ENCODE measurements around the gene IFT80. TPM values are rescaled to one million over a fixed set of nuclear protein-coding genes. Genes with fewer than 3 reads are reported as not detected.

The IFT80 gene
- total and polyA plus RNA-seq, 2 donors (not counting 3 experiments of a cell fraction or from before 2014, with no cell fraction given): 7.3 to 22.5 TPM

DNA sequence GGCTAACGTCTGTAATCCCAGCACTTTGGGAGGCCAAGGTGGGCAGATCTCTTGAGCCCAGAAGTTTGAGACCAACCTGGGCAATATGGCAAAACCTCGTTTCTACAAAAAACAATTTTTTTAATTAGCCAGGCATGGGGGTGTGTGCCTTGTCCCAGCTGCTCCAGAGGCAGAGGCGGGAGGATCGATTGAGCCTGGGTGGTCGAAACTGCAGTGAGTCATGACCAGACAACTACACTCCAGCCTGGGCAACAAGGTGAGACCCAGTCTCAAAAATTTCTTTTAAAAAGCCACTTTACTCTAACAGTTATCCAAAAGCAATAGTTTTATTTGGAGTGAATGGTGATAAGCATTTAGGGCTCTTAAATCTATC lies 38.0 kb upstream of the IFT80 start:
- peaks cover 87% of the 10 kb centered on the region for H3K79me2 ChIP-seq (ENCODE audit: control insufficient read depth, insufficient read depth, low read length)
- H3K27me3 ChIP-seq (ENCODE audit: control insufficient read depth in 2 of 2, insufficient read depth in 2 of 2, low read length in 2 of 2): no peaks in the 10 kb centered on the region
- POLR2A ChIA-PET: no interaction called here

DNA sequence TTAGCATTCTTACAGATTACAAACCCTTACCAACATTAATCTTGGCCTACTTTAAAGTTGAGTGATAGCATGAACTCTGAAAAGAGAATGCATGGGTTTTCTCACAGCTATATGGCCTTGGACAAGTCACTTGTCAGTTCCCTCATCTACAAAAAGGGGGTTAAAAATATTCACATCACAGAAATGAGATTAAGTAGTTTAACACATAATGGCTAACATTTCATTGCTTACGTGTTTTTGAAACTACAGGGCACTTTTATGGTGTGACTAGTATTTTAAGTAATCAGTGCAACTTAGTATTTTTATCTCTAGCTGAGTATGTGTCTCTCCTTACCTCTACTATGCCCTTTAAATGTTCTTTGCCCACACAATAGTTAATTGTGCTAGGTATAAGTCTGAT lies 36.7 kb upstream of the IFT80 start:
- Histone ChIP-seq H3K9me3 (replicated peaks; ENCODE audit: control insufficient read depth, insufficient read depth, low read length) (no peaks in the 10 kb centered on the region), H3K9me1 (replicated peaks; ENCODE audit: control insufficient read depth, extremely low read depth, insufficient read depth, low read length) (no peaks in the 10 kb centered on the region), H4K20me1 (replicated peaks; ENCODE audit: control insufficient read depth, extremely low read depth, insufficient read depth, low read length) (no peaks in the 10 kb centered on the region), H3K27me3 (ENCODE audit: control insufficient read depth in 2 of 2, insufficient read depth in 2 of 2, low read length in 2 of 2) (no peaks in the 10 kb centered on the region), H3K9ac (replicated peaks; ENCODE audit: extremely low read depth, insufficient read depth, low read length) (no peak overlapping the region), H3K36me3 (ENCODE audit: control insufficient read depth in 2 of 2, extremely low read depth in 1 of 2, insufficient read depth in 2 of 2, low read length in 2 of 2) (peaks cover 5 to 33% of the 10 kb centered on the region in 2 experiments), H3K4me3 (replicated peaks in 1 of 3; ENCODE audit: insufficient read depth in 1 of 3, low read depth in 1 of 3, low read length in 3 of 3) (no peak overlapping the region), H3K4me2 (ENCODE audit: insufficient read depth, low read length) (no peak overlapping the region), H3K4me1 (ENCODE audit: control insufficient read depth, extremely low read depth, insufficient read depth, low read length) (no peaks in the 10 kb centered on the region), H3K79me2 (ENCODE audit: control insufficient read depth, insufficient read depth, low read length) (peaks cover 77% of the 10 kb centered on the region), H3K27ac (ENCODE audit: insufficient read depth, low read depth, low read length) (no peak overlapping the region), H2AFZ (ENCODE audit: low read depth, low read length) (no peak overlapping the region)
- no peak for FAIRE-seq
- intact Hi-C loops (cut with micrococcal nuclease) (loop anchor here (2.0 kb wide), 1 partner anchor 17 kb away; no protein-coding TSS in a partner anchor), dilution Hi-C loops (cut with MboI; ENCODE audit: extremely low pct_ligation_motif_present, low sequenced_read_pairs) (no loop called here)
- BruUV-seq (replicated peaks): no TSS peak
- TF ChIP-seq JUN (IDR thresholded peaks at IDR 0.05; ENCODE audit: borderline replicate concordance, insufficient read depth, insufficient read length, low read depth) (no peak), MAX (IDR thresholded peaks at IDR 0.05; ENCODE audit: insufficient read depth, insufficient read length) (no peak), EZH2 (IDR thresholded peaks at IDR 0.05; ENCODE audit: borderline replicate concordance, low read depth, low read length, severe bottlenecking) (no peak), GATA2 (IDR thresholded peaks at IDR 0.05; ENCODE audit: insufficient read depth, insufficient read length, low read depth, low read length) (no peak), MYC (IDR thresholded peaks at IDR 0.05; ENCODE audit: low read depth, low read length) (no peak), FOS (IDR thresholded peaks at IDR 0.05; ENCODE audit: borderline replicate concordance, insufficient read depth, low read length) (no peak), CTCF (IDR thresholded peaks at IDR 0.05; ENCODE audit: extremely low read depth in 1 of 2, insufficient read depth in 1 of 2, low read depth in 1 of 2, low read length in 2 of 2) (no peak), POLR2A (IDR thresholded peaks at IDR 0.05; ENCODE audit: low read depth, low read length) (no peak), POLR2AphosphoS5 (IDR thresholded peaks at IDR 0.05; ENCODE audit: insufficient read depth, low read depth, low read length) (no peak)
- POLR2A ChIA-PET: no interaction called here
- CTCF ChIA-PET: interaction anchor here (0.7 to 2.0 kb wide), 3 partner anchors 9 to 23 kb away, joined by 3 to 6 read pairs (median 5); no protein-coding TSS in a partner anchor
- DNase-seq (ENCODE audit: low read depth, low spot score): no peak

More for the DNA sequence above, 38.0 kb upstream of the IFT80 start:
- Histone ChIP-seq H3K4me3 (replicated peaks in 1 of 3; ENCODE audit: insufficient read depth in 1 of 3, low read depth in 1 of 3, low read length in 3 of 3) (no peak overlapping the region), H2AFZ (ENCODE audit: low read depth, low read length) (no peak overlapping the region), H3K9me3 (replicated peaks; ENCODE audit: control insufficient read depth, insufficient read depth, low read length) (no peaks in the 10 kb centered on the region), H3K4me2 (ENCODE audit: insufficient read depth, low read length) (no peak overlapping the region), H3K9ac (replicated peaks; ENCODE audit: extremely low read depth, insufficient read depth, low read length) (no peak overlapping the region), H3K9me1 (replicated peaks; ENCODE audit: control insufficient read depth, extremely low read depth, insufficient read depth, low read length) (no peaks in the 10 kb centered on the region), H4K20me1 (replicated peaks; ENCODE audit: control insufficient read depth, extremely low read depth, insufficient read depth, low read length) (no peaks in the 10 kb centered on the region), H3K4me1 (ENCODE audit: control insufficient read depth, extremely low read depth, insufficient read depth, low read length) (no peaks in the 10 kb centered on the region), H3K27ac (ENCODE audit: insufficient read depth, low read depth, low read length) (no peak overlapping the region), H3K36me3 (ENCODE audit: control insufficient read depth in 2 of 2, extremely low read depth in 1 of 2, insufficient read depth in 2 of 2, low read length in 2 of 2) (peaks cover 3 to 28% of the 10 kb centered on the region in 2 experiments)
- DNase-seq (ENCODE audit: low read depth, low spot score): no peak
- CTCF ChIA-PET: no interaction called here
- no TSS peak for BruUV-seq (replicated peaks)
- dilution Hi-C loops (cut with MboI; ENCODE audit: extremely low pct_ligation_motif_present, low sequenced_read_pairs) (no loop called here), intact Hi-C loops (cut with micrococcal nuclease) (loop anchor here (2.0 kb wide), 1 partner anchor 18 kb away; no protein-coding TSS in a partner anchor)
- FAIRE-seq: no peak
- TF ChIP-seq EZH2 (IDR thresholded peaks at IDR 0.05; ENCODE audit: borderline replicate concordance, low read depth, low read length, severe bottlenecking) (no peak), MAX (IDR thresholded peaks at IDR 0.05; ENCODE audit: insufficient read depth, insufficient read length) (no peak), POLR2A (IDR thresholded peaks at IDR 0.05; ENCODE audit: low read depth, low read length) (no peak), FOS (IDR thresholded peaks at IDR 0.05; ENCODE audit: borderline replicate concordance, insufficient read depth, low read length) (no peak), GATA2 (IDR thresholded peaks at IDR 0.05; ENCODE audit: insufficient read depth, insufficient read length, low read depth, low read length) (no peak), MYC (IDR thresholded peaks at IDR 0.05; ENCODE audit: low read depth, low read length) (no peak)

All from endothelial cell of umbilical vein (primary cell).